Ovary (tissue), 3 donors: ENCODE measurements around the gene KIF6.

Experiments
- EP300 ChIP-seq: sonication (generic); formaldehyde crosslinking; IDR thresholded peaks from one replicate; pipeline ENCODE4 v1.6.1; 2017; ENCODE audit warnings: antibody characterized with exemption
- TF ChIP-seq, protein P1 (sequence below), 3 donors: fragments of 450-650 bp in 2 of 3; fragments of 200-600 bp in 1 of 3; IDR thresholded peaks; one replicate each; pipeline versions ENCODE4 v1.5.1 to v1.8.0; 2016 to 2022; ENCODE audit warnings: antibody characterized with exemption in 3 of 3, mild to moderate bottlenecking in 1 of 3
- donor health status: DM: no; HTN: no; CAD: no.

DNA sequence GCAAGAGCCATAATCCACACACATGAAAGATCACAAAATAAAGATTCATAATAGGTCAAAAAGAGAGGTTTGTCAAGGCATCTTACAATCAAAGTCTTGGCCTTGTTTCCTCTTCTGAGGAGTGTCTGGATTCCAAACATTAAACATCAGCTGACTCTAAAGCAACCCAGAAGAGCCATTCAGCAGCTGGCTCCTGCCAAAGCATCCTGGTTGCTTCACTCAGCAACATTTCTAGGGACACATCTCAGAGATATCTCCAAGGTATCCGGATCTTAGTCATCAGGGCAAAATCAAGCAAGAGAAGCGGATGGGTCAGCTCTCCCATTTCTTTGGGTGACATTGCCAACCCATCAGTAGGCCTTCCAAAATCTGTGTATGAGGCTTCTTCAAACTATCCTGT, 139.6 kb downstream of the KIF6 start:
- TF ChIP-seq, protein P1, sequence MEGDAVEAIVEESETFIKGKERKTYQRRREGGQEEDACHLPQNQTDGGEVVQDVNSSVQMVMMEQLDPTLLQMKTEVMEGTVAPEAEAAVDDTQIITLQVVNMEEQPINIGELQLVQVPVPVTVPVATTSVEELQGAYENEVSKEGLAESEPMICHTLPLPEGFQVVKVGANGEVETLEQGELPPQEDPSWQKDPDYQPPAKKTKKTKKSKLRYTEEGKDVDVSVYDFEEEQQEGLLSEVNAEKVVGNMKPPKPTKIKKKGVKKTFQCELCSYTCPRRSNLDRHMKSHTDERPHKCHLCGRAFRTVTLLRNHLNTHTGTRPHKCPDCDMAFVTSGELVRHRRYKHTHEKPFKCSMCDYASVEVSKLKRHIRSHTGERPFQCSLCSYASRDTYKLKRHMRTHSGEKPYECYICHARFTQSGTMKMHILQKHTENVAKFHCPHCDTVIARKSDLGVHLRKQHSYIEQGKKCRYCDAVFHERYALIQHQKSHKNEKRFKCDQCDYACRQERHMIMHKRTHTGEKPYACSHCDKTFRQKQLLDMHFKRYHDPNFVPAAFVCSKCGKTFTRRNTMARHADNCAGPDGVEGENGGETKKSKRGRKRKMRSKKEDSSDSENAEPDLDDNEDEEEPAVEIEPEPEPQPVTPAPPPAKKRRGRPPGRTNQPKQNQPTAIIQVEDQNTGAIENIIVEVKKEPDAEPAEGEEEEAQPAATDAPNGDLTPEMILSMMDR (IDR thresholded peaks at IDR 0.05): no peak
- no peak for TF ChIP-seq EP300
